GM12865 (cell line): ENCODE results near the gene SIRT5.

Source experiments
- DNase-seq: peaks from one replicate; pipeline ENCODE4 v3.0.0; 2010; ENCODE audit warnings: low read depth
- H3K4me3 ChIP-seq: 2 replicates; pipeline ENCODE4 v1.5.1; 2011; ENCODE audit warnings: mild to moderate bottlenecking, low read depth, low read length, control low read depth
- CTCF ChIP-seq: IDR thresholded peaks from 2 replicates; pipeline ENCODE4 v1.5.1; 2011; ENCODE audit warnings: low read length, control low read depth, low read depth, inconsistent platforms; ENCODE audit not compliant: insufficient read depth; ENCODE audit errors: missing control alignments

Gene SIRT5

GRCh38 chr6:13560651-13561044, 13.8 kb upstream of the SIRT5 start:
- no peak for DNase-seq
- no peak overlapping the region for H3K4me3 ChIP-seq
- TF ChIP-seq CTCF: no peak

- no peak overlapping the region for H3K4me3 ChIP-seq
- TF ChIP-seq CTCF: no peak
Measured at GRCh38 chr6:13561624-13562267, 12.7 kb upstream of the SIRT5 start.

DNA sequence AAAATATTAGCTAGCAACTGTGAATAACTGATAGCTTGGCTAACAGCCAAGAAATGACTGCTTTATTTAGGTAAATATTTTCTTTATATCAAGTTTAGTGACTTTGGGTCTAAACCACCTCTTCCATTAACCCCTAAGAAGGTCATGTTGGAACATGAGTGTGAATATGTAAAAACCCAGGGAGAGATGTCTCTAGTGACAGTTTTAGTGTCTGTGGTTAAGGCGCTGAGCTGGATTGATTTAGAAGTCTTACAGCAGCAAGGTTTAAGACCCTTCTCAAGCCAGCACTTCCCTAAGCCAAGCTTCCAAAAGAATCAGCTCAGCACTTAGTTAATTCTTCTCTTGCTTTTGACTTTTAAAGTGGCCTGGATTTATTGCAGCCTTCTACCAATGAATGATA, 11.4 kb upstream of the SIRT5 start:
- no peak overlapping the region for H3K4me3 ChIP-seq
- TF ChIP-seq CTCF: no peak
- DNase-seq: no peak

More at GRCh38 chr6:13561624-13562267, 12.7 kb upstream of the SIRT5 start:
- DNase-seq: no peak

GRCh38 chr6:13565921-13566320, 8.5 kb upstream of the SIRT5 start:
- TF ChIP-seq CTCF: no peak
- no peak overlapping the region for H3K4me3 ChIP-seq
- DNase-seq: no peak

DNA sequence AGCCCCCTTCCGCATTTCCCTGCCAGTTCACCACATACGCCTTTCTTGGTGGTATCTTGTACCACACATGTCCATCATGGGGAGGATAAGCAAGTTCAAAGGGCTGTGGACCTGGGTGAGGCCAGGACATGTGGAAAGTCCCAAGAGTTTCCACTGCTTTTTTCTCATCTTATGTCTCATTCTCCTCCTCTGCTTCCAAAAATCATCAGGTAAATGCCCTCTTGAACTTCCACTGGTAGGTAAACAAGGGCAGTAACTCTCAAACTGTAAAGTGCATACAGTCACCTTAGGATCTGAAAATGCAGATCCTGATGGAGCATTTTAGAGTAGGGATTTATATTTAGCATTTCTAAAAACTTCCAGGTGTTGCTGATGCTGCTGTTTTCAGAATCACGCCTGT, 7.9 kb upstream of the SIRT5 start:
- TF ChIP-seq CTCF: no peak
- no peak for DNase-seq
- H3K4me3 ChIP-seq: no peak overlapping the region

DNA sequence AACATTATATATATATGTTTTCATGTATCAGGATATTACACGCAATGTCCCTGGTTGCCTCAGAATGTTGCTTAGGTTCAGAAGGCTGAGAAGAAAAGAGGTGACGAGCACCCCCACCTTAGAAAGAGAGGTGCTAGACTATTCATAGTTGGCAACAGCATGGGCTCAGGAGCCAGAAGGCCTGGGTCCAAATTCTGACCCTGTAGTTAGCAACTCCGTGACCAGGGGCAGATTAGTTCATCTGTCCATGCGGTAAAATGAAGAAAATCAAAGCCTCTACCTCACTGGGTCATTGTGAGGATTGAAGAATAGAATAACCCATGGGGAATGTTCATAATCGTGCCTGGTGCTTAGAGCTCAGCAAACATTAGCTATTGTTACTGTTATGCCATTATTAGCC, 5.4 kb upstream of the SIRT5 start:
- no peak for DNase-seq
- no peak for TF ChIP-seq CTCF
- no peak overlapping the region for H3K4me3 ChIP-seq

- no peak overlapping the region for H3K4me3 ChIP-seq
- TF ChIP-seq CTCF: no peak
- DNase-seq: no peak
Measured at GRCh38 chr6:13572240-13572639, 2.2 kb upstream of the SIRT5 start.
